Hepatocyte (in vitro differentiated cells): ENCODE data around the gene GLRA3. TPM values are rescaled to one million over a fixed set of nuclear protein-coding genes. Genes with fewer than 3 reads are reported as not detected.

Source experiments
- DNase-seq: peaks from one replicate; pipeline ENCODE4 v3.0.0-alpha.2; 2016; ENCODE audit warnings: low spot score
- H2AFZ ChIP-seq: fragments of 200-600 bp; sonication (generic); 2 replicates; pipeline ENCODE4 v1.6.0; 2016; ENCODE audit warnings: antibody characterized with exemption, mild to moderate bottlenecking
- H3K27ac ChIP-seq: fragments of 200-600 bp; sonication (generic); 2 replicates; pipeline ENCODE4 v1.5.1; 2016; ENCODE audit warnings: mild to moderate bottlenecking
- H3K27me3 ChIP-seq: fragments of 200-600 bp; sonication (generic); 2 replicates; pipeline ENCODE4 v1.6.1; 2016
- H3K36me3 ChIP-seq: fragments of 200-600 bp; sonication (generic); replicated peaks from 2 replicates; pipeline ENCODE4 v1.5.1; 2016; ENCODE audit warnings: low read depth; ENCODE audit not compliant: insufficient read depth
- H3K4me1 ChIP-seq: fragments of 200-600 bp; sonication (generic); 2 replicates; pipeline ENCODE4 v1.5.1; 2016; ENCODE audit warnings: mild to moderate bottlenecking, moderate library complexity; ENCODE audit not compliant: insufficient read depth
- H3K4me2 ChIP-seq: fragments of 200-600 bp; sonication (generic); 2 replicates; pipeline ENCODE4 v1.6.0; 2016
- H3K4me3 ChIP-seq: fragments of 200-600 bp; sonication (generic); 2 replicates; pipeline ENCODE4 v1.5.1; 2016; ENCODE audit warnings: mild to moderate bottlenecking
- H3K79me2 ChIP-seq: fragments of 200-600 bp; sonication (generic); 2 replicates; pipeline ENCODE4 v1.6.0; 2017; ENCODE audit warnings: mild to moderate bottlenecking
- H3K9me2 ChIP-seq: fragments of 200-600 bp; sonication (generic); replicated peaks from 2 replicates; pipeline ENCODE4 v1.6.0; 2017; ENCODE audit warnings: mild to moderate bottlenecking; ENCODE audit not compliant: insufficient read depth
- H3K9me3 ChIP-seq: fragments of 200-600 bp; sonication (generic); 2 replicates; pipeline ENCODE4 v1.5.1; 2016; ENCODE audit warnings: low read depth, mild to moderate bottlenecking
- H4K20me1 ChIP-seq: fragments of 200-600 bp; sonication (generic); 2 replicates; pipeline ENCODE4 v1.6.0; 2016; ENCODE audit warnings: mild to moderate bottlenecking; ENCODE audit not compliant: insufficient read depth, poor library complexity, severe bottlenecking
- EZH2 ChIP-seq: fragments of 200-600 bp; sonication (generic); IDR thresholded peaks from 2 replicates; pipeline ENCODE4 v1.6.1; 2016; ENCODE audit warnings: antibody characterized with exemption, mild to moderate bottlenecking, borderline replicate concordance
- EZH2phosphoT487 ChIP-seq: fragments of 200-600 bp; sonication (generic); IDR thresholded peaks from one replicate; pipeline ENCODE4 v1.6.1; 2018; ENCODE audit warnings: antibody characterized with exemption, mild to moderate bottlenecking, low read depth, moderate library complexity; ENCODE audit not compliant: unreplicated experiment, severe bottlenecking
- WGBS: methylation state at CpG from one replicate; pipeline ENCODE4 v1.1.6; 2016; ENCODE audit warnings: low lambda C conversion rate; ENCODE audit errors: missing lambda C conversion rate; 5-methylcytosine and 5-hydroxymethylcytosine counted together
- polyA plus RNA-seq: library from polyadenylated mRNA; unstranded; fragments of >200 nt; fragmentation: Nextera tagmentation; extraction: Ambion mirVana; gene quantifications from 2 replicates; pipeline ENCODE4 v1.2.1, GENCODE V29; 2016
- total RNA-seq: library from RNA; depleted of rRNA; stranded (reverse); fragments of >200 nt; gene quantifications from 2 replicates; pipeline ENCODE4 v1.2.3, GENCODE V29; 2014
- TF ChIP-seq, protein P1 (sequence below): fragments of 200-600 bp; sonication (generic); IDR thresholded peaks from 2 replicates; pipeline ENCODE4 v1.5.1; 2016; ENCODE audit warnings: antibody characterized with exemption, mild to moderate bottlenecking; ENCODE audit not compliant: poor library complexity

Gene GLRA3
- total and polyA plus RNA-seq, 2 experiments from 2014 or later = 0.10 TPM; not detected in 1

DNA sequence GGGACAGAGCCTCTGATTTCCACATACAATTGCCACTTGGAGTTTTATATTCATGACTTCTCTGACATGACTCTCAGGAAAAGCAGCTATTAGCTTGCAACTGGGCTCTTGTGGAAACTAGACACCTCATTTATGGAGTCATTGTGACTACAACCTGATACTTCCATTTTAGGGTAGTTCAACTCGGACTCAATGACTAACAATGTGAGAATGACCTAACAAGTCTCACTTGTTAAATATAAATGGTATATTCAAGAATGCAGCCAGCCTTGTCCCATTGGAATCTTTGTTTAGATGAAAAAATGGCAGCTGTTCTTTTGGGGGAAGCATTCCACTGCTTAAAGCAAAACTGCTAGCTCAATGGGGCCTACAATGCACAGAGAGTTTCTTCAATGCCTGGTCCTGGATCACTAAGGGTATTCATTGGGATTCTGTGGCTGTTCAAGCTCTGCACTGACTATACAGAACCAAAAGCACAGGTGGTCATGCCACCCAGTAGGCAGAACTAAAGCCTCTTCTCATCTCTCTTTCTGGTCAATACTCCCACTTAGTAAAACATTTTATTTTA is 36.5 kb upstream of the GLRA3 start:
- H3K27ac ChIP-seq = no peak overlapping the region
- TF ChIP-seq EZH2phosphoT487 (no peak), EZH2 (no peak)
- TF ChIP-seq, protein P1, sequence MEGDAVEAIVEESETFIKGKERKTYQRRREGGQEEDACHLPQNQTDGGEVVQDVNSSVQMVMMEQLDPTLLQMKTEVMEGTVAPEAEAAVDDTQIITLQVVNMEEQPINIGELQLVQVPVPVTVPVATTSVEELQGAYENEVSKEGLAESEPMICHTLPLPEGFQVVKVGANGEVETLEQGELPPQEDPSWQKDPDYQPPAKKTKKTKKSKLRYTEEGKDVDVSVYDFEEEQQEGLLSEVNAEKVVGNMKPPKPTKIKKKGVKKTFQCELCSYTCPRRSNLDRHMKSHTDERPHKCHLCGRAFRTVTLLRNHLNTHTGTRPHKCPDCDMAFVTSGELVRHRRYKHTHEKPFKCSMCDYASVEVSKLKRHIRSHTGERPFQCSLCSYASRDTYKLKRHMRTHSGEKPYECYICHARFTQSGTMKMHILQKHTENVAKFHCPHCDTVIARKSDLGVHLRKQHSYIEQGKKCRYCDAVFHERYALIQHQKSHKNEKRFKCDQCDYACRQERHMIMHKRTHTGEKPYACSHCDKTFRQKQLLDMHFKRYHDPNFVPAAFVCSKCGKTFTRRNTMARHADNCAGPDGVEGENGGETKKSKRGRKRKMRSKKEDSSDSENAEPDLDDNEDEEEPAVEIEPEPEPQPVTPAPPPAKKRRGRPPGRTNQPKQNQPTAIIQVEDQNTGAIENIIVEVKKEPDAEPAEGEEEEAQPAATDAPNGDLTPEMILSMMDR = no peak
- H3K4me1 ChIP-seq = no peaks in the 10 kb centered on the region
- no peaks in the 10 kb centered on the region for H3K36me3 ChIP-seq
- no peaks in the 10 kb centered on the region for H4K20me1 ChIP-seq
- H2AFZ ChIP-seq = no peak overlapping the region
- no peak overlapping the region for H3K4me2 ChIP-seq
- WGBS = 74% methylated on average over 1 of the region's 1 CpG
- no peak overlapping the region for H3K4me3 ChIP-seq
- H3K9me3 ChIP-seq = no peaks in the 10 kb centered on the region
- no peaks in the 10 kb centered on the region for H3K27me3 ChIP-seq
- no peaks in the 10 kb centered on the region for H3K9me2 ChIP-seq
- DNase-seq = no peak
- no peaks in the 10 kb centered on the region for H3K79me2 ChIP-seq

- 91% methylated on average over 2 of the region's 2 CpGs for WGBS
- no peak overlapping the region for H3K4me3 ChIP-seq
- no peaks in the 10 kb centered on the region for H3K9me3 ChIP-seq
- H3K4me2 ChIP-seq = no peak overlapping the region
- no peaks in the 10 kb centered on the region for H3K27me3 ChIP-seq
- H3K36me3 ChIP-seq = no peaks in the 10 kb centered on the region
- no peak overlapping the region for H2AFZ ChIP-seq
- TF ChIP-seq EZH2phosphoT487 (no peak), EZH2 (no peak)
- TF ChIP-seq, protein P1 = no peak
- H3K27ac ChIP-seq = no peak overlapping the region
- no peak for DNase-seq
- H3K79me2 ChIP-seq = no peaks in the 10 kb centered on the region
- no peaks in the 10 kb centered on the region for H3K4me1 ChIP-seq
- no peaks in the 10 kb centered on the region for H3K9me2 ChIP-seq
- no peaks in the 10 kb centered on the region for H4K20me1 ChIP-seq
These were observed 35.0 kb upstream of the GLRA3 start for GRCh38 chr4:174864031-174864430.

DNA sequence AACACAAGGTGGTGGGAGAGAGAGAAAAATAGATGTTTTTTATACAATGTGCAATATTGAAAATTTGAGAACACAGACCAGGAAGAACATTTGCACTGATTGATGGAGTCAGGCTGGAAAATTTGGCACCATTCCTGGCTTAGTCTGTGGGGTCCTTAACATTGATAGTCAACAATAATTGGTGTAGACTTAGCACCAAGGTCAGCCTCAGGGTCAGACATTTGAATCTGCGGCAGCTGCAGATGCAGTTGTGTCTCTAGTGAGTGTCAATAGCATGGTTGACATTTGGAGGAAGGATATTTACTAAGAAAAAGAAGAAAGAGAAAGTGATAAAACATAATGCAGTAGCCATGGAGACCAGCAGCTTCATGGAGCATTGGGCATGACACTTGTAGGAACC is 31.5 kb upstream of the GLRA3 start:
- WGBS = 79% methylated on average over 1 of the region's 1 CpG
- no peaks in the 10 kb centered on the region for H3K36me3 ChIP-seq
- H3K27ac ChIP-seq = no peak overlapping the region
- no peak for TF ChIP-seq EZH2
- TF ChIP-seq, protein P1 = no peak
- TF ChIP-seq EZH2phosphoT487 = no peak
- H3K27me3 ChIP-seq = no peaks in the 10 kb centered on the region
- H2AFZ ChIP-seq = no peak overlapping the region
- H4K20me1 ChIP-seq = no peaks in the 10 kb centered on the region
- H3K4me3 ChIP-seq = no peak overlapping the region
- no peaks in the 10 kb centered on the region for H3K9me2 ChIP-seq
- no peaks in the 10 kb centered on the region for H3K79me2 ChIP-seq
- DNase-seq = no peak
- no peaks in the 10 kb centered on the region for H3K4me1 ChIP-seq
- H3K9me3 ChIP-seq = no peaks in the 10 kb centered on the region
- H3K4me2 ChIP-seq = no peak overlapping the region

GRCh38 chr4:174859904-174860303 is 30.9 kb upstream of the GLRA3 start:
- H3K9me2 ChIP-seq = no peaks in the 10 kb centered on the region
- H3K79me2 ChIP-seq = no peaks in the 10 kb centered on the region
- no peak for DNase-seq
- H3K4me3 ChIP-seq = no peak overlapping the region
- no peaks in the 10 kb centered on the region for H3K36me3 ChIP-seq
- H3K4me2 ChIP-seq = no peak overlapping the region
- 46% methylated on average over 2 of the region's 2 CpGs for WGBS
- H4K20me1 ChIP-seq = no peaks in the 10 kb centered on the region
- no peaks in the 10 kb centered on the region for H3K4me1 ChIP-seq
- H3K9me3 ChIP-seq = no peaks in the 10 kb centered on the region
- H3K27me3 ChIP-seq = no peaks in the 10 kb centered on the region
- no peak overlapping the region for H2AFZ ChIP-seq
- no peak for TF ChIP-seq EZH2phosphoT487
- H3K27ac ChIP-seq = no peak overlapping the region
